Gastrocnemius medialis (tissue), 4 donors: Measurements from ENCODE around the gene NOTCH1. TPM values are rescaled to one million over a fixed set of nuclear protein-coding genes. Genes with fewer than 3 reads are reported as not detected.

Experiments used
- ATAC-seq, 2 donors: fragments of 150-250 bp; one replicate each; pipeline ENCODE4 v1.9.1; 2016
- DNase-seq, 2 donors: peaks; one replicate each; pipeline ENCODE4 v3.0.0-alpha.2; 2019
- H3K27ac ChIP-seq, 4 donors: fragments of 200-600 bp; sonication (generic); 1 replicate in 1 of 4; 2 replicates in 3 of 4; pipeline ENCODE4 v1.5.1; 2016 to 2018; ENCODE audit warnings: mild to moderate bottlenecking in 2 of 4, moderate library complexity in 1 of 4
- H3K27me3 ChIP-seq, 3 donors: fragments of 200-600 bp; sonication (generic) in 2 of 3; 1 replicate in 1 of 3; 2 replicates in 2 of 3; pipeline versions ENCODE4 v1.5.1 to v1.6.0; 2016 to 2019; ENCODE audit warnings: mild to moderate bottlenecking in 1 of 3, moderate library complexity in 1 of 3
- H3K36me3 ChIP-seq, 2 donors: fragments of 200-600 bp; sonication (generic) in 1 of 2; one replicate each; pipeline ENCODE4 v1.5.1; 2017 to 2018
- H3K4me1 ChIP-seq, 2 donors: fragments of 200-600 bp; sonication (generic) in 1 of 2; one replicate each; pipeline ENCODE4 v1.5.1; 2016 to 2017; ENCODE audit warnings: mild to moderate bottlenecking in 2 of 2
- H3K4me3 ChIP-seq, 4 donors: fragments of 200-600 bp; sonication (generic) in 3 of 4; 1 replicate in 1 of 4; 2 replicates in 3 of 4; pipeline ENCODE4 v1.5.1; 2016 to 2019; ENCODE audit warnings: mild to moderate bottlenecking in 2 of 4
- H3K9me3 ChIP-seq, 3 donors: fragments of 200-600 bp; sonication (generic) in 2 of 3; 1 replicate in 1 of 3; 2 replicates in 2 of 3; pipeline ENCODE4 v1.5.1; 2016 to 2019
- POLR2A ChIP-seq, 2 donors: fragments of 450-650 bp; IDR thresholded peaks; one replicate each; pipeline ENCODE4 v1.6.1; 2017; ENCODE audit warnings: antibody characterized with exemption in 2 of 2, mild to moderate bottlenecking in 2 of 2, moderate library complexity in 2 of 2
- in situ Hi-C, 4 donors: fragments of 200-750 bp; cut with MboI; loops; one replicate each; pipeline versions ENCODE4 v1.15.0 to v1.8.0; 2017; ENCODE audit warnings: low sequenced_read_pairs in 4 of 4
- intact Hi-C: fragments of 100-400 bp; cut with DNase I; formaldehyde crosslinking; loops from one replicate; pipeline ENCODE4 v1.15.1; 2023; ENCODE audit warnings: low total_unique reads
- total RNA-seq, 4 donors: library from RNA; depleted of rRNA; stranded (reverse); fragments of >200 nt; gene quantifications; one replicate each; pipeline versions ENCODE4 v1.1.0 to v1.2.3, GENCODE V29; 2016
- TF ChIP-seq, protein P1 (sequence below), 5 experiments: fragments of 450-650 bp in 3 of 5; fragments of 200-600 bp in 2 of 5; sonication (generic) in 2 of 5; IDR thresholded peaks in 4 of 5; conservative IDR thresholded peaks in 1 of 5; 1 replicate in 4 of 5; 2 replicates in 1 of 5; pipeline ENCODE4 v1.5.1; 2016 to 2019; ENCODE audit warnings: antibody characterized with exemption in 5 of 5, mild to moderate bottlenecking in 3 of 5, moderate library complexity in 3 of 5

NOTCH1 gene
- total RNA-seq, 4 donors from 2014 or later, result 6.3 to 15.4 (median 8.2) TPM

GRCh38 chr9:136590821-136591752 lies 45.2 kb upstream of the NOTCH1 start:
- no peak overlapping the region for H3K4me3 ChIP-seq
- H3K36me3 ChIP-seq, result no peaks in the 10 kb centered on the region
- no peak for TF ChIP-seq POLR2A (IDR thresholded peaks at IDR 0.05)
- no peak overlapping the region for H3K27ac ChIP-seq
- H3K9me3 ChIP-seq, result no peaks in the 10 kb centered on the region
- no peak for DNase-seq
- peaks cover 0 to 13% of the 10 kb centered on the region in 2 donors for H3K4me1 ChIP-seq
- H3K27me3 ChIP-seq, result peaks cover 0 to 8% (median 7%) of the 10 kb centered on the region in 3 donors
- ATAC-seq, result no peak
- intact Hi-C loops, result no loop called here
- in situ Hi-C loops, result no loop called here

DNA sequence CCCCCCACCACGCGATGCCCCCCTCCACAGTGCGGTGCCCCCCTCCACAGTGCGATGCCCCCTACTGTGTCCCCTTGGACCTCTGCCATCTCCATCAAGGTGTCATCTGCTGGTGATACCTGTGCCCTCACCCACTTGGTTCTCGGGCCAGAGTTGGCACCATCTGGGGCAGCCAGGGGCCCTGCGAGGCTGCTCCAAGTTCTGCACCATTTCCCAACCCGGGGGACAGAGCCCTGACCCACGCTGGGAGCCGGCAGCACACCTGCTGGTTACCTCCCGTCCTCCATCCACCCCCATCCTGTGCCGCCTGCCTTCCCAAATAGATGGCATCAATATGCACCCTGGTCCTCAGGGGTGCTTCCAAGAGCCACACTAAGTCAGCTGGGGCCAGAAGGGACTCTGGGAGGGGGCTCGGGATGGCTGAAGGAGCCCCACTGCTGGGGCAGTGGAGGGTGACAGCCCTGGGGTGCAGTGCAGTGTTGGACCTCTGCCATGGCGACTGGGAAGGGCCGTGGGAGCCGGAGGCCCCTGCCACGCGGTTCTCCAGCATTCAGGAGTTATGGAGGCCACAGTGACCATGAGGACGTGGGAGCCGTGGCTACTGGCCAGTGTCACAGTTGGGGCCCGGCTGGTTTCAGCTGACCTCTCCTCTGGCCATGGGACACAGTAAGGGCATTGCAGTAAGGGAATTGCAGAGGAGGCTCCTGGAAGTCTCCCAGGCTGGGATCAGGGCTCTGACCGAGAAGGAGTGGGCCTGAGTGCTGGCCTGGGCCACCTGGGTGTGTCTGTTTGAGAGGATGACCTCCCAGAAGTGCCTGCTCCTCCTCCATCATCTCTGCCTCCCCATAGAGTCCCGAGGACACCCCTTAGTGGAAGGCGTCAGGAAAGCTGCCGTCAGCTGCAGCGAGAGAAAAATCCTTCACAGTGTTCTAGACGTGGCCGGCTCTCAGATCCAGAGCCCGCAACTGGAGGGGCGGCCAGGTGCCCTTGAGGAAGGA lies 44.2 kb upstream of the NOTCH1 start:
- no peaks in the 10 kb centered on the region for H3K9me3 ChIP-seq
- in situ Hi-C loops, result no loop called here

DNA sequence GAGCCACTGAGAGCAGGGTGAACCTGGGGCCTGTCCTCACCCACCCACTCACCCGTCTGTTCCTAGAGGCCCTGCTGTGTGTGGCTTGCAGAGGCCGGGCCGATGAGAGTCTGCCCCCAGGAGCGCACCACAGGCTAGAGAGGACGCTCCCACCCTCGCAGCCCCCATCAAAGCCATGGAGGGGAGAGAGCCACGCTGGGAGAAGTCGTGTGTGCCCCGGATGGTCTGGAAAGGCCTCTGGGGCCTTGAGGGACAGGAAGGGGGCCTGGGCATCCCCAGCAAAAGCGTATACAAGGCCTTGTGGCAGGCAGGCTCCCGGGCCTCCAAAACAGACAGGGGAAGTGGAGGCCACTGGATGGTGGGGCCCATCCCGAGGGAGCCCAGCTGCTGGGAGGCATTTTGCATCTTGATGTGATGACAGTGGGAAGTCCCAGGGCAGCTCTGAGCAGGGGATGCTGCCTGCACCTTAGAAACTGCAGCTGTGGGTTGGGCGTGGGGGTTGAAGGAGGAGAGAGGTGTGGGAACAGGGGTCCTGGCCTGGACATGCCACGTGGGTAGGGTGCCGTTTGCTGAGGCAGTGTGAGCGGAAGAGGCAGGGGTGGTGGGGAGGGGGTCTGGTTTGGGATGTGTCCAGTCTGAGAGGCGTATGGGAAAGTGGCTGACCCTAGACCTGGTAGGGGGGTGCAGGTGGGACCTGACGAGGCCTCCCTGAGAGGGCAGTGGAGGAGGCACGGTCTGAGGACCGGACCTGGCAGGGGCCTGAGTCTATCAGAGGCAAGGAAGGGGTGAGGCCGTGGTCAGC lies 43.0 kb upstream of the NOTCH1 start:
- DNase-seq (no peak), ATAC-seq (no peak)
- TF ChIP-seq, protein P1, sequence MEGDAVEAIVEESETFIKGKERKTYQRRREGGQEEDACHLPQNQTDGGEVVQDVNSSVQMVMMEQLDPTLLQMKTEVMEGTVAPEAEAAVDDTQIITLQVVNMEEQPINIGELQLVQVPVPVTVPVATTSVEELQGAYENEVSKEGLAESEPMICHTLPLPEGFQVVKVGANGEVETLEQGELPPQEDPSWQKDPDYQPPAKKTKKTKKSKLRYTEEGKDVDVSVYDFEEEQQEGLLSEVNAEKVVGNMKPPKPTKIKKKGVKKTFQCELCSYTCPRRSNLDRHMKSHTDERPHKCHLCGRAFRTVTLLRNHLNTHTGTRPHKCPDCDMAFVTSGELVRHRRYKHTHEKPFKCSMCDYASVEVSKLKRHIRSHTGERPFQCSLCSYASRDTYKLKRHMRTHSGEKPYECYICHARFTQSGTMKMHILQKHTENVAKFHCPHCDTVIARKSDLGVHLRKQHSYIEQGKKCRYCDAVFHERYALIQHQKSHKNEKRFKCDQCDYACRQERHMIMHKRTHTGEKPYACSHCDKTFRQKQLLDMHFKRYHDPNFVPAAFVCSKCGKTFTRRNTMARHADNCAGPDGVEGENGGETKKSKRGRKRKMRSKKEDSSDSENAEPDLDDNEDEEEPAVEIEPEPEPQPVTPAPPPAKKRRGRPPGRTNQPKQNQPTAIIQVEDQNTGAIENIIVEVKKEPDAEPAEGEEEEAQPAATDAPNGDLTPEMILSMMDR (IDR thresholded peaks at IDR 0.05 in 4 of 5, conservative IDR thresholded peaks at IDR 0.05 in 1 of 5), result no peak
- TF ChIP-seq POLR2A (IDR thresholded peaks at IDR 0.05), result no peak
- H3K36me3 ChIP-seq, result no peaks in the 10 kb centered on the region
- intact Hi-C loops (no loop called here), in situ Hi-C loops (no loop called here)
- no peaks in the 10 kb centered on the region for H3K9me3 ChIP-seq
- peak overlapping the region in 2 of 4 donors; percentile 4 to 42 for H3K27ac ChIP-seq
- H3K27me3 ChIP-seq, result peaks cover 0 to 8% (median 7%) of the 10 kb centered on the region in 3 donors
- H3K4me1 ChIP-seq, result peaks cover 0 to 13% of the 10 kb centered on the region in 2 donors
- H3K4me3 ChIP-seq, result no peak overlapping the region

More for the DNA sequence above, 44.2 kb upstream of the NOTCH1 start:
- Histone ChIP-seq H3K27ac (no peak overlapping the region), H3K27me3 (peaks cover 0 to 8% (median 7%) of the 10 kb centered on the region in 3 donors), H3K4me1 (peaks cover 0 to 13% of the 10 kb centered on the region in 2 donors), H3K36me3 (no peaks in the 10 kb centered on the region), H3K4me3 (no peak overlapping the region)
- no peak for TF ChIP-seq POLR2A (IDR thresholded peaks at IDR 0.05)
- TF ChIP-seq, protein P1 (IDR thresholded peaks at IDR 0.05 in 4 of 5, conservative IDR thresholded peaks at IDR 0.05 in 1 of 5), result no peak
- intact Hi-C loops, result no loop called here
- DNase-seq (no peak), ATAC-seq (no peak)

DNA sequence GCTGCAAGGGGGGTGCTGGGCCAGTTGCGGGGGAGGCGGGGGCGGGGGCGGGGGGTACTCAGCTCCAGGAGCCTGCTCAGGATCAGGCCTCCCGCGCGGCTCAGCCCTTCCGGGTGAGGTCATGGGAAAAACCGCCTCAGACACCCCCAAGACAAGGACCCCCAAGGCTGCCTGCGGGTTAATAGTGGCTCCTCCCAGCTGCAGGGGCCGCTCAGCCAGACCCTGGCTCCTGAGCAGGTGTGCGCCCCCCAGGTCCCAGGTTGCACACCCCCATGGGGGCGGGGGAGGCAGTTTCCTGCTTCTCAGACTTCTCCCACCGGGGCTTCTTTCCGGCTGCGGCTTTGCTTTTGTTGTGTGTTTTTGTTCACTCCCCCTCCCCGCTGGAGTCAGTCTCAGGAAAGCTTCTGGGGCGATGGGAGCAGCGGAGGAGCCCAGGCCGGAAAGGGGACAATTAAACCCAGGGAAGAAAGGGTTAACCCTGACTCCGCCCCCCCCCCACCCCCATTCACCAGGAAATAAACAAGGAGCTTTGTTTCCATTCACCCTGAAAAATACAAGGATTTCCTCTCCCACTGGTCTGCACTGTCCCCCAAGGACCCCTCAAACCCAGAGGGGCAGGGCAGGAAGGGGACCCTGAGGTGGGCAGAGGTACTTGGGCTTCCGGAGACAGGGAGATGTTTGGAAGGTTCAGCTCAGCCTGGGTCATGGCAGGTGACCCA lies 42.3 kb upstream of the NOTCH1 start:
- intact Hi-C loops (no loop called here), in situ Hi-C loops (no loop called here)
- no peak for ATAC-seq
- no peak for TF ChIP-seq POLR2A (IDR thresholded peaks at IDR 0.05)
- TF ChIP-seq, protein P1 (IDR thresholded peaks at IDR 0.05 in 4 of 5, conservative IDR thresholded peaks at IDR 0.05 in 1 of 5), result no peak
- DNase-seq, result no peak
- Histone ChIP-seq H3K27ac (peak overlapping the region in 2 of 4 donors; percentile 4 to 42), H3K4me3 (peak overlapping the region in 1 of 4 donors; percentile 4), H3K27me3 (peaks cover 0 to 8% (median 7%) of the 10 kb centered on the region in 3 donors), H3K9me3 (no peaks in the 10 kb centered on the region), H3K36me3 (no peaks in the 10 kb centered on the region), H3K4me1 (peaks cover 0 to 13% of the 10 kb centered on the region in 2 donors)
